Lung (tissue), 12 donors: Measurements from ENCODE around the gene TPRG1. TPM values are rescaled to one million over a fixed set of nuclear protein-coding genes. Genes with fewer than 3 reads are reported as not detected.

Experiments
- ATAC-seq: fragments of 200-7000 bp; cut with Tn5 transposase; one replicate; pipeline ENCODE4 v1.9.1; 2020; ENCODE audit warnings: moderate number of reproducible peaks; ENCODE audit not compliant: insufficient read depth, low FRiP score
- DNase-seq, 3 donors: peaks; one replicate each; pipeline ENCODE4 v3.0.0-alpha.2; 2013 to 2017
- H3K27ac ChIP-seq, 2 donors: one replicate each; pipeline ENCODE4 v1.5.1; 2013; ENCODE audit warnings: mild to moderate bottlenecking in 2 of 2, moderate library complexity in 2 of 2, control low read depth in 1 of 2, inconsistent platforms in 1 of 2, low read depth in 1 of 2, low read length in 1 of 2
- H3K27me3 ChIP-seq, 3 donors: one replicate each; pipeline ENCODE4 v1.5.1; 2013; ENCODE audit warnings: low read length in 2 of 3; ENCODE audit not compliant: control insufficient read depth in 3 of 3, insufficient read depth in 3 of 3
- H3K36me3 ChIP-seq, 4 donors: one replicate each; pipeline ENCODE4 v1.5.1; 2013; ENCODE audit warnings: low read length in 4 of 4, mild to moderate bottlenecking in 1 of 4, moderate library complexity in 1 of 4; ENCODE audit not compliant: control insufficient read depth in 4 of 4, insufficient read depth in 4 of 4
- H3K4me1 ChIP-seq, 5 donors: one replicate each; pipeline ENCODE4 v1.5.1; 2013; ENCODE audit warnings: low read length in 5 of 5, mild to moderate bottlenecking in 2 of 5, moderate library complexity in 1 of 5; ENCODE audit not compliant: control insufficient read depth in 5 of 5, insufficient read depth in 5 of 5
- H3K4me3 ChIP-seq: one replicate; pipeline ENCODE4 v1.5.1; 2013; ENCODE audit warnings: mild to moderate bottlenecking, control low read depth, moderate library complexity
- H3K9ac ChIP-seq, 2 donors: one replicate each; pipeline ENCODE4 v1.5.1; 2013; ENCODE audit warnings: low read length in 2 of 2, control low read depth in 1 of 2; ENCODE audit not compliant: insufficient read depth in 1 of 2
- H3K9me3 ChIP-seq, 4 donors: one replicate each; pipeline ENCODE4 v1.5.1; 2013; ENCODE audit warnings: low read length in 3 of 4, mild to moderate bottlenecking in 1 of 4, moderate library complexity in 1 of 4; ENCODE audit not compliant: control insufficient read depth in 4 of 4, insufficient read depth in 3 of 4
- WGBS, 2 donors: extraction: QIAGEN DNeasy Blood & Tissue Kit; methylation state at CpG; one replicate each; pipeline ENCODE4 v1.1.7; 2013; 5-methylcytosine and 5-hydroxymethylcytosine counted together
- polyA plus RNA-seq, 2 donors: library from polyadenylated mRNA; stranded (reverse); fragments of 200-250 nt; gene quantifications; one replicate each; pipeline ENCODE4 v1.2.1, GENCODE V29; 2013
- total RNA-seq, 2 donors: library from RNA; depleted of rRNA in 1 of 2; stranded (reverse); fragments of >200 nt in 1 of 2; gene quantifications; one replicate each; pipeline ENCODE4 v1.2.1, GENCODE V29; 2014 to 2021
- TF ChIP-seq, protein P1 (sequence below): IDR thresholded peaks from 2 replicates; pipeline ENCODE4 v1.5.1; 2012; ENCODE audit warnings: mild to moderate bottlenecking; ENCODE audit errors: control extremely low read depth, extremely low read depth
- donor health status: control.
- donor health status: control.
- donor health status: Bipolar disorder and iron deficiency.
- donor health status: healthy.
- donor health status: DM: yes; HTN: yes; CAD: no.

TPRG1 gene
- total and polyA plus RNA-seq, 4 donors = 3.7 to 13.8 (median 9.4) TPM

DNA sequence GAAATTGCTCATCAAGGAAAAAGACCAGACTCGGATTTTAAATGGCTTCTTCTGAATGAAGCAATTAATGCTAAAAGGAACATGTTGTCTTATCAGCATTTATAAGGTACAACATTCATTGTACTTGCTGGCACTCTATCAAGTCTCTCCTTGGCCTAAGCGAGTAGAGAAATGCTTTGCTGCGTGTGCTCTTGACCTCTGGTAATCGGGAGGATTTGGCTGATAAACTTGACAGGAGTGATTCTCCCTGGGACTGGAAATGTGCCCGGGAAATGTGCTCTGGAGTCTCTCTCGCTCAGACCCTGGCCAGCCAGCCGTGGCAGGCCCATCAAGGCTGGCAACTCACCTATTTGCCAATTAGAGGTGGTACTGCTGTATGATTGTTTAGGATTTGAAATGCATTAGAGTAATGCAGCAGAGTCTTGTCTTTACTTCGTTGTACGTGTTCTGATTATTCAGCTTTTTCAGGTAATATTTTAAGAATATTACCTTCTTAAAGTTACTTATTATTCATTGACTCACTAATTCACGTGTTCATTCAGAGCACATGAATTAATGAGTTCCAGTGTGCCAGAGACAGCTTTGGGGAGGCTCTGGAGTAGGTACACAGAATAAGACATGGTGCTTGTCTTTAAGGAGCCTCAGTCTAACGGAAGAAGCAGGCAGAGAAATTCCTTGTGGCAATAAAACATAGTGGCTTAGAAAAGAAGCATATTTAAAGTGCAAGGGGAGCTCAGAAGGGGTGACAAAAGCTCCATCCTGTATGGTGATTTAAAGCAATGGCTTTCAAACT, 48.0 kb upstream of the TPRG1 start:
- peaks cover 0 to 7% (median 2%) of the 10 kb centered on the region in 4 donors for H3K9me3 ChIP-seq
- TF ChIP-seq, protein P1, sequence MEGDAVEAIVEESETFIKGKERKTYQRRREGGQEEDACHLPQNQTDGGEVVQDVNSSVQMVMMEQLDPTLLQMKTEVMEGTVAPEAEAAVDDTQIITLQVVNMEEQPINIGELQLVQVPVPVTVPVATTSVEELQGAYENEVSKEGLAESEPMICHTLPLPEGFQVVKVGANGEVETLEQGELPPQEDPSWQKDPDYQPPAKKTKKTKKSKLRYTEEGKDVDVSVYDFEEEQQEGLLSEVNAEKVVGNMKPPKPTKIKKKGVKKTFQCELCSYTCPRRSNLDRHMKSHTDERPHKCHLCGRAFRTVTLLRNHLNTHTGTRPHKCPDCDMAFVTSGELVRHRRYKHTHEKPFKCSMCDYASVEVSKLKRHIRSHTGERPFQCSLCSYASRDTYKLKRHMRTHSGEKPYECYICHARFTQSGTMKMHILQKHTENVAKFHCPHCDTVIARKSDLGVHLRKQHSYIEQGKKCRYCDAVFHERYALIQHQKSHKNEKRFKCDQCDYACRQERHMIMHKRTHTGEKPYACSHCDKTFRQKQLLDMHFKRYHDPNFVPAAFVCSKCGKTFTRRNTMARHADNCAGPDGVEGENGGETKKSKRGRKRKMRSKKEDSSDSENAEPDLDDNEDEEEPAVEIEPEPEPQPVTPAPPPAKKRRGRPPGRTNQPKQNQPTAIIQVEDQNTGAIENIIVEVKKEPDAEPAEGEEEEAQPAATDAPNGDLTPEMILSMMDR = no peak
- ATAC-seq = peak; percentile 27
- H3K4me1 ChIP-seq = peaks cover 0 to 13% (median 5%) of the 10 kb centered on the region in 5 donors
- H3K36me3 ChIP-seq = no peaks in the 10 kb centered on the region
- H3K4me3 ChIP-seq = no peak overlapping the region
- DNase-seq = no peak
- H3K27ac ChIP-seq = peak overlapping the region; percentile 41 to 73
- H3K9ac ChIP-seq = no peak overlapping the region
- WGBS, 2 donors = 47 to 71% methylated on average over 11 of the region's 11 CpGs
- H3K27me3 ChIP-seq = no peaks in the 10 kb centered on the region

DNA sequence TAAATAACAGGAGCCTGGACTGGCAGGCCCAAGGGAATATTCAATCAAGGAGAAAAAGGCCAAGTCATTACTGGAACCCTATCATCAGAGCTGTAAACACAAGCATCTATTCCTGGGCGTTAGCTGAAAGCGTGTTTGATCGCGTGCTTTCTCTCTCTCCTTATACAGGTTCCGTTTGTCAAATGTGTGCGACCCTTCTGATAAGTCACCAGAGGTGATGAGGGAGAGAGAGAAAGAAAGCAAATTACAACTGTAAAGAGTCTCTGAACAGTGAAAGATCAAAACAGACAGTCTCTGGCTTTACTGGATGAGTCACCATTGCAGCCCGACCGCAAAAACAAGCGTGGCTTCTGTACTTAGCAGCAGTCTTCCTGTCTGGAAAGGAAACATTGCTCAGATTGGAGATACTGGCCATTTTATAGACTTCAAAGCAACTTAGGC, 39.5 kb upstream of the TPRG1 start:
- DNase-seq = no peak

DNA sequence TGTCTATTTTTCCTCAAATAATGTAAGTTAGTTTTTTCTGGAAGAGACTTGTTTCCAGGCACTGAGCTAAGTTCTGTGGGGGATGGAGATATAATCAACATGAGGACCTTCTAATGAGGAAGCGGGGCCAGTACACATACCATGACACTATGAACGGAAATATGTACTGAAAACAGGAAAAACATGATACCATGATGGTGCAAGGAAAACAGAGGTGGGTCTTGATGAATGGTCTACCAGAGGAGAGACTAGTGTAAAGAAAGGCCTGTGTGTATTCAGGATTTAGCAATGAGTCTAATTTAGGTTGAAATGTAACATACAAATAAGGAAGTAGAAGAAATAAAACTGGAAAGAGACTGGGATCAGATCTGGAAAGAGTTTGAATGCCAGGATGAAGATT, 38.9 kb upstream of the TPRG1 start:
- Histone ChIP-seq H3K4me3 (no peak overlapping the region), H3K4me1 (peaks cover 0 to 3% (median 0%) of the 10 kb centered on the region in 5 donors), H3K27me3 (no peaks in the 10 kb centered on the region), H3K36me3 (no peaks in the 10 kb centered on the region), H3K9me3 (no peaks in the 10 kb centered on the region), H3K9ac (no peak overlapping the region), H3K27ac (no peak overlapping the region)
- ATAC-seq (no peak), DNase-seq (no peak)
- WGBS, 2 donors = 57 to 71% methylated on average over 2 of the region's 2 CpGs
- TF ChIP-seq, protein P1 = no peak

More for the DNA sequence above, 39.5 kb upstream of the TPRG1 start:
- Histone ChIP-seq H3K9me3 (no peaks in the 10 kb centered on the region), H3K9ac (no peak overlapping the region), H3K36me3 (no peaks in the 10 kb centered on the region), H3K4me1 (peaks cover 0 to 3% (median 0%) of the 10 kb centered on the region in 5 donors), H3K27me3 (no peaks in the 10 kb centered on the region), H3K27ac (peak overlapping the region in 1 of 2 donors; percentile 3), H3K4me3 (no peak overlapping the region)
- WGBS, 2 donors = 35 to 43% methylated on average over 9 of the region's 9 CpGs
- peak; percentile 81 for ATAC-seq
- TF ChIP-seq, protein P1 = no peak
